ENCODE data around the gene RSL1D1.
A peak's percentile ranks its signal among the peaks of the same experiment; 100 is the strongest.
"Not testable (repeated sequence)": the region's sequence is repeated elsewhere in the genome, so short reads cannot be mapped to it uniquely, and the experiment has no call there.

RSL1D1 gene

DNA sequence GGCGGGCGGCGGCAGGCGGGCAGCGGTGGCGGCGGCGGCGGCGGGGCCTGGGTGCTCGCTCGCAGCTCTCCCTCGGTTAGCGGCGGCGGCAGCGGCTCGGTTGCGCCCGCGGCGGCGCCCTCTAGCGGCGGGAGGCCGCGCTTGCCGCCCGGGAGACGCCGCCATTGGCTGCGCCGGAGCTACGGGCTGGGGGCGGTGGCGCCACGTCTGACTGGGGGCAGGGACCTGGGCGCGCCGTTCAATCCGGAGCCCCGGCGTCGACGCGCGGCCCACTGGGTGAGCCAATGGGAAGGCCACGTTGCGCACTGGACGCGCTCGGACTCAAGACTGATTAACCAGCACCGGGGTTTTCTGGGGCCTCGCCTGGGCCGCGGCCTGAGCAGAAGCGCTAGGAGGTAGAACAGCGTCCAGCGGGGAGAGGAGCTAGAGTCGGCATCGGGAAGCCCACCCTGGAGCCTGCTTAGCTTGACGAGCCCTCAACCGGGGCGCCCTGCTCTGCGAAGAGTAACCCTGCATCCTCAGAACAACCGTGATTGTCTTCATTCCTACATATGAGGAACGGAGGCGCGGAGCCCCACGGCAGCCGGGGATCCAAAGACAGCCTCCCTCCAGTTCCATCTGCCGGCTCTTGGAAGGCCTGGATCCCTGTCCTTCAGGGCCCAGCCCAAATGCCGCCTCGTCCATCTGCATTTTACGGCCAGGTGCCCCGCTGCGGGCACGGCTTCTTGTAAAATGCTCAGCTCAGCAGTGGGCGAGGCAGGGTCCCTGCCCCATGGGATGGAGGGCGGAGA, 54.0 kb downstream of the RSL1D1 start, which contains the start of gene ZC3H7A:
TSS of gene ZC3H7A (minus strand) at position 93 of the 791 bp plus-strand sequence. CDS start 14,904 bp downstream, outside the sequence.
- DNase-seq: peak; percentile 87

DNA sequence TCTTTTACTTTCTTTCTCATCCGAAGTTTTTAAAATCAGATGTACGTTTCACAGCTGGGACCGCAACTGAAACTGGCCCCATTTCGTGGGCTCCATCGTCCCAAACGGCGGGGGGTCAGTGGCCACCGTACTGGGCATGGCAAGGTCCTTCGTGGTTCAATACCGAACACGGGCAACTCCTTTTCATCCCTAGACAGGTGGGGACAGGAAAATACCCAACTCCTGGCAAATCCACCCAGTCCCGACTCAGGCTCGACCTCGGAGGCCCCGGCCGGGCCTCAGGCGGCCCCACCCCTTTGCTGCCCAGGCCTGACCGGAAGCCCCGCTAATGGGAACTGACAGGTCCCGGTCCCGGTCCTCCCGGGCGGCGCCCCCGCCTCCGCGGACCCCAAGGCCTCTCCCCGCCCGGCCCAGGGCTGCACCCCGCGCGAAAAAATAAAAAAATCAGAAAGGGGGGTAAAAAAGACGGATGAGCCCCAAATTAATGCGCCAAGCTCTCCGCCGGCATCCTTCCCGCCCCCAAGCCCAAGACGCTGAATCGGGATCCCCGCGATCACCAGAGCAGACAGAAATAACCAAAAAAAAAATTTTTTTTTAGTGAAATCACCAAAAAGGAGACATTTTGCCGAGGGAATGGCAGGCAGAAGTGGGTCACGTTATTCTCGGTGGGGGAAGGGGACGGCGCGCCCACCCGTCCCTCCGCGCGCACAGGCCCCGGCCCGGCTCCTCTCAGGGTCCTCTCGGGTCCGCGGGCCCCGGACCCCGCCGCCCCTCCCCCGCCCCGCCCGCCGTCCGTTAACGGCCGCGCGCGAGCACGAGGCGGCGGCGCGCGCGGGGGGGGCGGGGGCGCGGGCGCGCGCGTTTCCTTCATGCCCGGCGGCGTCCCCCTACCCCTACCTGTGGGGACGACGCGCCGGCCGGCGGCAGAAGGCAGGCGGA, 54.8 kb downstream of the RSL1D1 start:
- peak; percentile 27 for DNase-seq

- no peak for DNase-seq
Observed at GRCh38 chr16:11795887-11796226, 55.5 kb downstream of the RSL1D1 start.

DNA sequence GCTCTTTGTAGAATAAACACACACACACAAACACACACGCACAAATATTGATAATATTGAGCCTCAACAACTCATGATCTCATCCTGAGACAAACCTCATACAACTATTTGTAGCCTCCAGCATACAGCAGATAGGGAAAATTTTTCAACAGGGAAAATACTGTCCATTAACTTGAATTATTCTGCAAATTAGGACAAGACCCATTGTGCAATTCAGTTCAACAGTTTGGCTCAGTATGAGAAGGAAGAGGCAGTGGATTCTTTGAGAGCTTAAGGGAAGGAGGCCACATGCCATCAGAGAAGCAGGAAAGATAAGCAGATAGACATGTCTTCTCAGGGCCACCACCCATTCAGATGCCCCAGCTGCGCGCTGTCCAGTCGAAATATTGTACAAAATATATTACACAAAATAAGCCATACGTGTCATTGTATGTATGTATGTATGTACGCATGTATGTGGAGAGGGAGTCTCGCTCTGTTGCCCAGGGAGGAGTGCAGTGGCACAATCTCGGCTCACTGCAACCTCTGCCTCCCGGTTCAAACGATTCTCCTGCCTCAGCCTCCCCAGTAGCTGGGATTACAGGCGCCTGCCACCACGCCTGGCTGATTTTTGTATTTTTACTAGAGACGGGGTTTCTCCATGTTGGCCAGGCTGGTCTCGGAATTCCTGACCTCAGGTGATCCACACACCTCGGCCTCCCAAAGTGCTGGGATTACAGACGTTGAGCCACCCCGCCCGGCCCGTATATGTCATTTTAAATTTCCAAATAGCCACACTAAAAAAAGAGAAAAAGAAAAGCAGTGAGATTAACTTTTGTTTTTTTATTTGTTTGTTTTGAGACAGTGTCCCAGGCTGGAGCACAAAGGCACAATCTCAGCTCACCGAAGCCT, 56.1 kb downstream of the RSL1D1 start:
- DNase-seq: no peak

- no peak for DNase-seq
Observed at GRCh38 chr16:11794447-11794846, 56.9 kb downstream of the RSL1D1 start.

DNA sequence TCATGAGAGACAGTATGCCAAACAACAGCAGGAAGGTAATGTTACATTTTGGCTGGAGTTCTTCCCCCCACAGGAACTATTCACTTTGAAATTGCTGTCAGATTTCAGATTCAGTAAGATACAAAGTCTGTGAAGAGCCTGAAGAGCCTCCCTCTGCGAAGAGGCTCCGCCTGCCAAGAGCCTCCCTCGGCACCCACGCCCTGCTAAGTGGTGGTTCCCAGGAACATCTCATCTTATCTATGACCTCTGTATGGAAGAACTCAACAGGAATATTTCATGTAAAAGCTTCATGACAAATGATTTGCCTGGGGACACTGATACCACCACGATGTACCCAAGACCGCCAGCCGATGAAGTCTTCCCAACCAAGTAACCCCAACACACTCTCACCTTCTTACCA, 57.5 kb downstream of the RSL1D1 start:
- no peak for DNase-seq

GRCh38 chr16:11792410-11793241, 58.7 kb downstream of the RSL1D1 start:
- no peak for DNase-seq

DNA sequence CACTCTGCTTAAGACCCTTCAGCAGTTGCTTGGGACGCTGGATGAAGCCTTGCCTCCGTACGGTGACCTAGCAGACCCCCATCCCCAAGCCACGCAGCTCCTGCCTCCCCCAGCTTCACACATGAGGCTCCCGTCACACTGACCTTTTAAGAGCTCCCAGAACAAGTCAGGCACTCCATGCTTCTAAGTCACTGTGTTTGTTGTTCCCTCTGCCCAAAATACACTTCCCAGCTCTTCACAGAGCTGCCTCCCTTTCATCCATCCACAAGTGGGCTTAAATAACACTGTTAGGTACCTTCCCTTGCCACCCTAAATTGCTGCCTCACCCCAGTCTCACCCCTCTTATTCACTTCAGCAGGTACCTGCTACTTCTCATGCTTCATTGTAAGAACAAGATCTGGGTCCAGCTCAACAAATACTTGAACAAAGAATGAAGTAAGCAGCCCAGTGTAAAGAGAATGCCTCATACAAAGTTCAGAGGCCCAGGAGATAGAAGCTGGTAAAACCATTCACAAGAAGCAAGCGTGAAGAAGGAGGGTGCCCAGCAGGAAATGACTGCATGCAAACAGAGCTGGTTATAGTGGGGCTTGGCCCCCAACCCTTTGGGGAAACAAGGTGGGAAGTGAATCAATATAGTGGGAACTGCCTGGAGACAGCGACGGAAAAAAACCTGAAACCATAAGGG, 60.1 kb downstream of the RSL1D1 start:
- DNase-seq: no peak

DNA sequence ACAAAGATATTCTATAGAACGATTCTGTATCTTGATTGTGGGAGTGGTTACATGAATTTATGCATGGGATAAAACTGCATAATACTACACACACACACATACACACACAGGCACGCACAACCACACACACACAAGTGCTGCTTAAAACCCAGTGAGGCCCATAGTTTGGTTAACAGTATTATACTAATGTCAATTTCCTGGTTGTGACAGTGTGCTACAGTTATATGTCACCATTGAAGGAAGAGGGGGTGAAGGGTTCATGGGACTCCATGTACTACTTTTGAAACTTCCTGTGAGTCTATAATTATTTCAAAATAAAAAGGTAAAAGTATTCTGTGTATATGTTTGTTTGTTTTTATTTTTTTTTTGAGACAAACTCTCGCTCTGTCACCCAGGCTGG, 62.4 kb downstream of the RSL1D1 start:
- DNase-seq: no peak

- DNase-seq: not testable (repeated sequence)
Observed at GRCh38 chr16:11784980-11785599, 66.3 kb downstream of the RSL1D1 start.

DNA sequence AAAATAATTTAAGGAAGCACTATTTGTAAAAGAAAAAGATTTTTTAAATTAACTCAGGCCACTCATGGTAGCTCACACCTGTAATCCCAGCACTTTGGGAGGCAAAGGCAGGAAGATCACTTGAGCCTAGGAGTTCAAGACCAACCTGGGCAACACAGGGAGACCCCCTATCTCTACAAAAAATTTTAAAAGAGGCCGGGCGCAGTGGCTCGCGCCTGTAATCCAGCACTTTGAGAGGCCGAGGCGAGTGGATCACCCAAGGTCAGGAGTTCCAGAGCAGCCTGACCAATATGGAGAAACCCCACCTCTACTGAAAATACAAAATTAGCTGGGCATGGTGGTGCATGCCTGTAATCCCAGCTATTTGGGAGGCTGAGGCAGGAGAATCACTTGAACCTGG, 67.0 kb downstream of the RSL1D1 start:
- DNase-seq: not testable (repeated sequence)

- no peak for DNase-seq
Observed at GRCh38 chr16:11784038-11784369, 67.3 kb downstream of the RSL1D1 start.
